Sigmoid colon (tissue), 3 donors: ENCODE measurements around the gene IFNA13.

Experiments
- CTCF ChIP-seq, 4 experiments: fragments of 450-650 bp in 3 of 4; fragments of 200-600 bp in 1 of 4; IDR thresholded peaks; one replicate each; pipeline ENCODE4 v1.5.1; 2016 to 2019; ENCODE audit warnings: antibody characterized with exemption in 4 of 4, mild to moderate bottlenecking in 3 of 4, moderate library complexity in 2 of 4
- POLR2A ChIP-seq, 2 donors: fragments of 450-650 bp; IDR thresholded peaks; one replicate each; pipeline ENCODE4 v1.6.1; 2016; ENCODE audit warnings: antibody characterized with exemption in 2 of 2, mild to moderate bottlenecking in 2 of 2, moderate library complexity in 2 of 2

- TF ChIP-seq POLR2A (IDR thresholded peaks at IDR 0.05) (no peak), CTCF (IDR thresholded peaks at IDR 0.05) (no peak)
Measured at GRCh38 chr9:21350787-21351186, 17.1 kb downstream of the IFNA13 start, which contains the start of gene IFNA6.
